Left renal pelvis (tissue), 4 donors: ENCODE data around the gene LPP. TPM values are rescaled to one million over a fixed set of nuclear protein-coding genes. Genes with fewer than 3 reads are reported as not detected.
A peak's percentile ranks its signal among the peaks of the same experiment; 100 is the strongest.

Source experiments
- DNase-seq, 4 donors: peaks; one replicate each; pipeline ENCODE4 v3.0.0-alpha.2; 2013; ENCODE audit warnings: low read depth in 4 of 4, low spot score in 3 of 4
- polyA plus RNA-seq, 4 donors: library from polyadenylated mRNA; unstranded; fragments of 120-200 nt; gene quantifications; one replicate each; pipeline ENCODE4 v1.2.1, GENCODE V29; 2013; ENCODE audit not compliant: insufficient read length in 4 of 4

LPP gene
- polyA plus RNA-seq, 4 donors, result 21.3 to 31.3 (median 25.6) TPM

DNA sequence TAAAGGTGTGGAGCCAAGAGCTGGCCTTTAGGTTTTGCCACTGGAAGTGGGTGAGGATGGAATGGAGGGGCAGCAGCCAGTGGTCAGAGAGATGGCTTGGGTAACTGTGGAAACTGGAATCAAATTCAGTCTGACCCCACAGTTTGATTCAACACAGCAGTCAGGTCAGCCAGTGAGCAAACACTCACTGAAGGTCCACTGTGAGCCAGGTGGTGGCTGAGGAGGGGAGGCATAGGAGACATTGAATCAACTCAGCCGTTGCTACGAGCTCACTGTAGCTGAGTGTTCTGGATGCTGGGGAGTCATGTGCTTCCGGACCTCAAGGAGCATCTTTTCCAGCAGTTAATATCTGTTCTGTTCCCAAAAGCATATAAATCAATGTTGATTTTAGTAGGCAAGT, 37.5 kb downstream of the LPP start:
- no peak for DNase-seq

DNA sequence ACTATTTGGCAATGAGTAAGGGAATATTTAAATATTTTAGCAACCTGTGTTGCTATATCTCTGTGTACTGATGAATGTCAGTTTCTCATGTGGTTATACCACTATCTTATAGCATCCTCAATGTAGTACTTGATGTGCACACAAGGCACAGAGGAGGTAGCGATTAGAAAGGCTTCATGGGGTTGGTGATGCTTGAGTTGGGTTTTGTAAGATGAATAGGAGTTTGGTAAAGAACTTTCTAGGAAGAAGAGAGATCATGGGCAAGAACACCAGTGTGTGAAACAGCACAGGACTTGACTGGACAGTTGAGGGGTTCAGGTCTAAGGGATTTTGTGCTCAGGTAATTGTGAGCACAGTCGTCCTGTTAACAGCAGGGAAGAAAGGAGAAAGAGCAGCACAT, 38.1 kb downstream of the LPP start:
- no peak for DNase-seq

GRCh38 chr3:188194332-188194731, 40.4 kb downstream of the LPP start:
- no peak for DNase-seq

DNA sequence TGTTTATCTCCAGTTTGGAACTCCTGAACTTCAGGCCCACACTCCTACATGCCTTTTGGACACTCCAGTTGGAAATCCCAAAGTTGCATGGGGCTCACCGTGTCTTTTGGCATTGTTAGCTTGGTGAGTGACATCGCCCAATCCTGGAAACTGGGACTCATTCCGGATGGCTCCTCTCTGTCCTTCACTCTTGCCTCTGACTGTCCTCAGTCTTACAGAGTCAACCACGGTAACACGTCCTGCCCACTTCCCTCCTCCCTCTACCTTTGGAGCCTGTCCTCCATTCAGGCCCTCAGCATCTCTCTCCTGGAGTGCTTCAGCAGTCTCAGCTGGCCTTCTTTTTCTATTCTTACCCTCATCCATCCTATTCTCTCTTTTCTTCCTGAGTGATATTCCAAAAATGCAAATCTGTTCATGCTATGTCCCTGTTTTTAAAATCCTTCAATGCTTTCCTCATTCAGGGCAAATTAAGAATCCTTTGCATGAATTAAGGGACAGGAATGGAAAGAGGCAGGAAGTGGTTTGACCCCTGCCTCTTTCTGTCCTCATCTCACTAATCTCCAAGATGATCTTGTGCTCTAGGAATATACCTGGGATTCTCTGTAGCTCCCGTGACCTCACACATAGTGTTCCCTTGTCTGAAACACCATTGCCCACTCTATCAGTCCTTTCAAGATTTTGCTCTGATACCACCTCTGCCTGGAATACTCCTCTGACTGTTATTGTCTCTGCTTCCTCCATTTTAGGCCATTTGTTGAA, 42.5 kb downstream of the LPP start:
- no peak for DNase-seq

GRCh38 chr3:188197388-188197847, 43.5 kb downstream of the LPP start:
- no peak for DNase-seq

GRCh38 chr3:188198001-188198400, 44.0 kb downstream of the LPP start:
- no peak for DNase-seq

DNA sequence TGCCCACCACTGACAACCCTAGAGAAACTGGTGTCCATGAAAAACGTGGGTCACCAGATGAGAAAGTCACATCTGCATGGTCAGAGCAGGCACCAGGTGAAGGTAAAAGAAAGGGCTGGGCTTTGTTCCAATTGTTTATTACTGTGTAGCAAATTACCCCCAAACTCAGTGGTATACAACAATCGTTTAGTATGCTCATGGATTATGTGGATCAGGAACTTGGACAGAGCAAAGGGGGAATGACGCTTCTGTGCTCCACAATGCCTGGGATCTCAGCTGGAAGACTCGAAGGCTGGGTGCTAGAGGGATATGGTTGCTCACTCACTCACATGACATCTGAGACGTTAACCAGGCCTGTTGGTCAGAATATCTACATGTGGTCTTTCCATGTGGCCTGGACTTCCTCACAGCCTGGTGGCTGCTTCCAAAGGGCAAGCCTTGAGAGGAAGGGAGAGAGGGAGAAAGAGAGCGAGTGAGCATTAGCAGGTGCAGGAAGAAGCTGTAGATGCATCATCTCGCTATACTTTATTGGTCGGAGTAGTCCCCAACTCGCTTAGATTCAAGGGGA, 44.9 kb downstream of the LPP start:
- DNase-seq, result no peak

DNA sequence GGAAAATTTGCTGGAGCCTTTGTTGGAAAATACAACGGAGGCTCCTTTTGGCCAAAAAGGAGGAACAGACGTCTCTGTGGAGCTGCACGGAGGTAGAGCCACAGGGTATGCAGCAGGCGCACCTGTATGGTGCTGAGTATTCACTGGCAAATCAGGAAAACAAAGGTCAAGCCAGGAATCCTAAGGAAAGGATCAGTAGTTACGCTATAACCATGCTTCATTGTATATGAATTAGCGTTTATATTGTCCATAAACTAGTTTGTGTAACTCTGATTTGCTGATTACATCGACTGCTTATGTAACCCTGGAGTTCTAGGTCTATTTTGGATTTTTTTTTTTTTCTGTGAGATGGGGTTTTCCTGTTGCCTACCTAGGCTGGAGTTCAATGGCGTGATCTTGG, 45.4 kb downstream of the LPP start:
- no peak for DNase-seq

- DNase-seq, result no peak
Measured at GRCh38 chr3:188200481-188200880, 46.5 kb downstream of the LPP start.

DNA sequence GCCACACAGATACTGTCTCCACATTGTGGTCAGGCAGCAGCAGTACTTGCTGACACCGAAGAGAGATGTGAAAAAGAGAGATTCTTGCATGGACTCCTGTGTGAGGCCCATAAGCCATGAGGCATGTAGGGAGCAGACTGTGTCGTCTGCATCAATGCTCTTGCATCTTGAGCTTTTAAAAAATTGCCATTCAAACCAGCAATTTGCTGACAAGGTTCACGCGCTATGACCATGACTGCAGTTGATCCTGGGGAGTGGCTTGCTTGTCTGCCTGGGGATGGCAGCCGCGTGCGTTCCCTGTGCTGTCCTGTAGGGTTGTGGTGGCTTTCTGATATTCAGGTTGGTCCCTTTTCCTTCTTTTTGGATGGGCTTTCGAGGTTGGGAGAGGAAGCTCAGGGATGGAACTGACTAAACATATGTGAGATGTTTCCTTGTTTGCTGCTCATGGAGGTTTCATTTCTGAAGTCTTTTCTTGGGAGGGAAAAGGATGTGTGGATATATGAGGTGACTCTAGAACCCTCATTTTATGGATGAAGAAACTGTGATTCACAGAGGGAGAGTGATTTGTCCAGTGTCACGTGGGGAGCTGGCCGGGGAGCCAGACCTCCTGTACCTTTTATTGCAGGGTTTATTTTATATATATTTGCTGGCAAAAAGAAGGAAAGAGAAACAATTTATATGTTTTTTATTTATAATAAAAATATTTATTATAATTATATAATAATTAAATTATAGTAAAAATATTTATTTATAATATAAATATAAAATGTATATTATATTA, 48.6 kb downstream of the LPP start:
- DNase-seq, result no peak

GRCh38 chr3:188204526-188204925, 50.6 kb downstream of the LPP start:
- DNase-seq, result no peak

- no peak for DNase-seq
Measured at GRCh38 chr3:188205992-188206416, 52.0 kb downstream of the LPP start.

DNA sequence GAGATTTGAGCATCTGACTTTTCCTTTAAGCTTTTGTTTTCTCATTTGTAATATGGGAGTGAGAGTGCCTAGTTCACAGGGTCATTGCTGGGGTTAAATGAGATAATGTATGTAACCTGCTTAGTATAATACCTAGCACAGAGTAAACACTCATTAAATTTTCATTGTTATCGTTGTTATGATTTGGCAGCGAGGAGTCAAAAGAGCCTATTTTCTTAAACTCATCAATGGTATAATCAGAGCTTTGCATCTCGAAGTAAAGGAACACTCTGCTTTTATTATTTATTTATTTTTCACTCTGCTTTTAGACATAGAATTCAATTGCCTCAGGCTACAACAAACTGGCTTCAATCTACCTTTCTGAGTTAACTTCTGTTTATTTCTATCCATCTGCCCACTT, 52.8 kb downstream of the LPP start:
- no peak for DNase-seq

- DNase-seq, result no peak
Measured at GRCh38 chr3:188207941-188208515, 54.1 kb downstream of the LPP start.

DNA sequence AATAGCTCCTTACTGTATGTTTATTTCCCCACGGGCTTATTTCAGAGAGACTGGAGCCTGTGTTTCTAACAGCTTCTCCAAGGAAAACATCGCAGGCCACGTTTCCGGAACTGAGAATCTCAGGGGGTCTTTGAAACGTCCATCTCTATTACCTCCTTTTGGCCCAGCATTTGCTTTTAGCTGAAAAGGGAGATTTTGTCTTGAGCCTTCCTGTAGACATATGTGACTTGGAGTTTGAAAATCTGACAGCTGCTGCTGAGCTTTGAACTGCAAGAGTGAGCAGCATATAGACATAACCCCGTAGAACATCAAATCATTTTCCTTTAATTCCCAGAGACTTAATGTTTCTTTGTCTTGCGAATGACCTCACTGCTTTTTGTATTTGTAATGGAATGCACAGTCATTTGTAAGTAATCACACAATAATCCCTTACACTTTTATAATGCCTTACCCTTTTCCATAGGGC, 54.6 kb downstream of the LPP start:
- DNase-seq, result peak in 1 of 4 donors; percentile 22

DNA sequence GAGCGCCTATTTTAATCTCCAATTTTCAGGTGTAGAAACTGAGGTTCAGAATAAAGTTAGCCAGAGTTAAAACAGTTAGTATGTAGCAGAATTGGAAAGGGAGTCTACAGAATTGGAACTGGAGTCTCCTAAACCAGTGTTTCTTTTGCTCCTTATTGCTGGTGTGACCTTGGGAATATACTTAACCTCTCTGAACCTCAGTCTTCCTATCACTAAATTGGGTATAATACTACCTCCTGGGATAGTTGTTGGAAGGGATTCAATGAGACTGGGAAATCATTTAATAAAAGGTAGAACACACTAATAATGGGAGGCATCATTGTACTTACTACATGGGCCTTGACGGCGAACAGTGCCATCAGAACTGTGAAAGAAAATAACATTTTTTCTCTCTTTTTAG, 55.1 kb downstream of the LPP start:
- DNase-seq, result no peak

DNA sequence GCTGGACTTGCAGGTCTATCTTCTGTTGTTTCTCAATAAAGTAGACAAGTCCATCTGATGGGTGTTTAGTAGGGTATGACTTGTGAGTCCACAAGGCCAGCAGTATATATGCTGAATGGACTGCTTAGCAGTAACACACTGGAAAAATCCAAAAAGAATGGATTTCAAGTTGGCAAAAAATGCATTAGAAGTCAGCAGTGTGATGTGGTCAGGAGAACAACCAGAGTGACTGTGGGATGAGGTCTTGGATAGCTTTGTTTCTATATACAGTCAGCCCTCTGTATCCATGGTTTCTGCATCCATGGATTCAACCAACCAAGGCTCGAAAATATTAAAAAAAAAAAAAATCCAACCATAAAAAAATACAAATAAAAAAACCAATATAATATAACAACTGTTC, 55.8 kb downstream of the LPP start:
- no peak for DNase-seq

GRCh38 chr3:188211476-188211875, 57.5 kb downstream of the LPP start:
- no peak for DNase-seq

DNA sequence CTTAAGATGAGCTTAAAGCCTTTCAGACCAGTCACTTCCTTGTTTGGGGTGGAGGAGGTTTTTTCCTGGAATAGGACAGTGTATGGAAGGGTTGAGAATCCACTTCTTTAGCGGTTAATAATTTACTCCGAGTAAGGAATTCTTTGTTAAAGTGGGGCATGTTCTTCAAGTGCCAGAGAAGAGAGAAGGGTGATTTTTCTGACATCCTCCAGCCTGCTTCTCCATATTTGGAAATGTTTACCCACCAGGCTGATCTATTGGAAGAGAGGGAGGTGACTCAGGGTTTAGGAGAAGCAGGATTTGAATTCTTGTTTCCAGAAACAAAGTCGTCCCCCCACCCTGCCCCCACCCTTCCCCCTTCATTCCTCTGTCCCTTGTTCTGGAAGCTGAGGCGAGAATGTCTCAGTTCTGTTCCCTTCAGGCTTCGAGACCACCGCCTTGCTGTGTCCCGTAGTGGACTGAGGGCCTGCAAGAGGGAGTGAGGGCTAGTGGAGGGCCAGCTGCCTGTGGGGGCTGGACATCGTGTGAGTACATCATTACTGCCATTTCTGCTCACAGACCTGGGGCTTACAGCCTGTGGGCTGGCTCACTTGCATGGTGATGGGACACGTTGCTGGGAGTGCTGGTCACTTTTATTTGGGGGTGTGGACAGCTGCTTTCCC, 58.5 kb downstream of the LPP start:
- DNase-seq, result no peak

GRCh38 chr3:188214442-188214841, 60.5 kb downstream of the LPP start:
- DNase-seq, result no peak

- no peak for DNase-seq
Measured at GRCh38 chr3:188215129-188215528, 61.2 kb downstream of the LPP start.
